Erythroblast (primary cell): ENCODE measurements around the gene SLC37A4.

ENCODE experiments used
- GATA1 ChIP-seq: IDR thresholded peaks from 2 replicates; pipeline ENCODE4 v1.6.1; 2011; ENCODE audit warnings: low read depth, mild to moderate bottlenecking, control low read depth, low read length, moderate library complexity
- POLR2A ChIP-seq: IDR thresholded peaks from 2 replicates; pipeline ENCODE4 v1.6.1; 2011; ENCODE audit warnings: mild to moderate bottlenecking, low read length

DNA sequence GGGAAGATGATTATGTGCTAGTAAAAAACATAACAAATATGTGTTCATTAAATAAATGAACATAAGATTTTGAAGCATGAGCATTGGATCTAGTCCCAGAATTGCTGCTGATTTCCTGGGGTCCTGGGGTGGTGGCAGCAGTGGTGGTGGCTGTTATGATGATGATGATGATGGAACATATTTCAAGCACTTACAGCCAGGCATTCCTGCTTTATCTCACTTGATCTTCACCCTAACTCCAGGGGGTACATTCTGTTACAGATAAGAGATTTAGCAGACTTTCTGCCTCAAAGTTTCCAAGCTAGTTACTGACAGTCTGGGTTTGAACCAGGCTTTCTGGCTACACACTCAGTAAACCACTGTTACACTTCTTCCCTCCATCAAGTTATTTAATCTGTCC lies 6.9 kb downstream of the SLC37A4 start:
- TF ChIP-seq POLR2A = no peak
- no peak for TF ChIP-seq GATA1
